NB4 (cell line): ENCODE results near the gene ZNF236.

Experiments used
- CTCF ChIP-seq: IDR thresholded peaks from one replicate; pipeline ENCODE4 v1.5.1; 2012; ENCODE audit warnings: low read depth, low read length
- MAX ChIP-seq: IDR thresholded peaks from 2 replicates; pipeline ENCODE4 v1.6.1; 2011; ENCODE audit warnings: low read depth, low read length
- POLR2A ChIP-seq: IDR thresholded peaks from 2 replicates; pipeline ENCODE4 v1.6.1; 2011; ENCODE audit warnings: mild to moderate bottlenecking; ENCODE audit not compliant: insufficient read length; ENCODE audit errors: extremely low read depth

- TF ChIP-seq CTCF (no peak), POLR2A (no peak), MAX (no peak)
Measured at GRCh38 chr18:76806301-76806700, 16.1 kb upstream of the ZNF236 start.
